ENCODE measurements around the gene ZNF41. TPM values are rescaled to one million over a fixed set of nuclear protein-coding genes. Genes with fewer than 3 reads are reported as not detected.
A peak's percentile ranks its signal among the peaks of the same experiment; 100 is the strongest.

The ZNF41 gene
- 1 to 10 TPM; 2.9 to 5.0 TPM for total RNA-seq
- polyA plus RNA-seq = 1 to 10 TPM; 1.9 to 2.2 TPM

DNA sequence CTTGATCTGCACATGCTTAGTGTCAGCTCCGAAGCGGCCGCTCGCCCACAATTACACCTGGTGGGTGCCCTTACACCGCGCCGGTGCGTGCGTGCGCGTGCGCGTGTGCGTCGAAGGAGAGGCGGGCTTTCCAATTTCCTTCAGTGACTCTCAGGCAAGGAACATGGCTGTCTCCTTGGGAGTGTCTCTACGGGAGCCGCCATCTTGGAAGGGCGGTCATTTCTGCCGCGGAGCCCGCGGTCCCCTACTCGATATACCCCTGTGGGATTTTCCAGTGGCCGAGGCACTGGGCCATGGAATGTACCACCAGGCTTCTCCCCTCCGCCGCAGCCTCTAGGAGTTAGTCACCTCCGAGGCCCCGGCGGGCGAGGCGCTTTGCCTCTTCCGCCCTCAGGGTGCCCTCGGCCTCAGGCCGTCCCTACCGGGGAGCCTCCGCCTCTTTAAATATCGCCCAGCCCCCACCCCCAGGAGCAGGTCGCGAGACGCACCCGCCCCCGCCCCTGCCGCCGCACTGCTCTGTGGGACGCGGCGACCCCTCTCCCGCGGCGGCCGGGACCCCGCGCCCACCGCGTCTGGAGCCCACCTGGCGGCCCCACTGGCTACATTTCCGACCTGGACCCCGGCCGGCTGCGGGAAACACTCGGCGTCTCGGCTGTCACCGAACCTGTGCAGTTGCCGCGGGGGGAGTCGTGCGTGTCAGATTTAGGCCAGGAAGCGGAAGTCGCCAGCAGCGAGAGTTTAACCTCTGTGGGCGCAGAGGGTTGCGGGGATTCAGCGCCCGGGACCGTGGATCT lies at the start of gene ZNF41:
Gene ZNF41, minus strand, starts transcription at position 711 of the 794 bp plus-strand sequence. CDS start 15,741 bp downstream, outside the sequence.
- Histone ChIP-seq H3K27me3 (ENCODE audit: control insufficient read depth in 4 of 4, insufficient read depth in 4 of 4, low read length in 3 of 4) (no peaks in the 10 kb centered on the region), H3K9me3 (ENCODE audit: control insufficient read depth in 4 of 4, low read length in 3 of 4) (no peaks in the 10 kb centered on the region), H3K27ac (ENCODE audit: low read depth in 1 of 2, low read length in 2 of 2) (peak within 1 kb of the TSS; percentile 83 to 91), H3K36me3 (ENCODE audit: control insufficient read depth in 4 of 4, insufficient read depth in 3 of 4, low read depth in 1 of 4, low read length in 3 of 4) (no peaks in the 10 kb centered on the region), H3K4me1 (ENCODE audit: control insufficient read depth in 4 of 4, insufficient read depth in 4 of 4, low read length in 3 of 4) (peaks cover 0 to 10% (median 2%) of the 10 kb centered on the region in 4 donors), H3K9ac (ENCODE audit: low read depth in 1 of 2, low read length in 2 of 2) (peak within 1 kb of the TSS; percentile 80 to 89), H3K4me3 (ENCODE audit: low read depth in 1 of 3, low read length in 3 of 3) (peak within 1 kb of the TSS; percentile 70 to 88 (median 84))
- DNase-seq (ENCODE audit: low spot score) = peak; percentile 71
- under 1% methylated on average over 77 of the region's 77 CpGs for WGBS
- no peak for TF ChIP-seq NR2F2 (IDR thresholded peaks at IDR 0.05)
- no peak for TF ChIP-seq JUND (IDR thresholded peaks at IDR 0.05)
- TF ChIP-seq, protein P1, sequence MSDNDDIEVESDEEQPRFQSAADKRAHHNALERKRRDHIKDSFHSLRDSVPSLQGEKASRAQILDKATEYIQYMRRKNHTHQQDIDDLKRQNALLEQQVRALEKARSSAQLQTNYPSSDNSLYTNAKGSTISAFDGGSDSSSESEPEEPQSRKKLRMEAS (IDR thresholded peaks at IDR 0.05) = peak; percentile 39
- no peak for TF ChIP-seq FOXA2 (IDR thresholded peaks at IDR 0.05)
- no peak for TF ChIP-seq ATF3 (IDR thresholded peaks at IDR 0.05)
- peak in 1 of 2 donors; percentile 12 for TF ChIP-seq RXRA (IDR thresholded peaks at IDR 0.05)
- TF ChIP-seq YY1 (IDR thresholded peaks at IDR 0.05) = peak; percentile 99
- TF ChIP-seq TAF1 (conservative IDR thresholded peaks at IDR 0.05) = no peak
- TF ChIP-seq HNF4A (conservative IDR thresholded peaks at IDR 0.05) = no peak
- TF ChIP-seq REST (IDR thresholded peaks at IDR 0.05) = no peak
- TF ChIP-seq, protein P2, sequence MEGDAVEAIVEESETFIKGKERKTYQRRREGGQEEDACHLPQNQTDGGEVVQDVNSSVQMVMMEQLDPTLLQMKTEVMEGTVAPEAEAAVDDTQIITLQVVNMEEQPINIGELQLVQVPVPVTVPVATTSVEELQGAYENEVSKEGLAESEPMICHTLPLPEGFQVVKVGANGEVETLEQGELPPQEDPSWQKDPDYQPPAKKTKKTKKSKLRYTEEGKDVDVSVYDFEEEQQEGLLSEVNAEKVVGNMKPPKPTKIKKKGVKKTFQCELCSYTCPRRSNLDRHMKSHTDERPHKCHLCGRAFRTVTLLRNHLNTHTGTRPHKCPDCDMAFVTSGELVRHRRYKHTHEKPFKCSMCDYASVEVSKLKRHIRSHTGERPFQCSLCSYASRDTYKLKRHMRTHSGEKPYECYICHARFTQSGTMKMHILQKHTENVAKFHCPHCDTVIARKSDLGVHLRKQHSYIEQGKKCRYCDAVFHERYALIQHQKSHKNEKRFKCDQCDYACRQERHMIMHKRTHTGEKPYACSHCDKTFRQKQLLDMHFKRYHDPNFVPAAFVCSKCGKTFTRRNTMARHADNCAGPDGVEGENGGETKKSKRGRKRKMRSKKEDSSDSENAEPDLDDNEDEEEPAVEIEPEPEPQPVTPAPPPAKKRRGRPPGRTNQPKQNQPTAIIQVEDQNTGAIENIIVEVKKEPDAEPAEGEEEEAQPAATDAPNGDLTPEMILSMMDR (IDR thresholded peaks at IDR 0.05; ENCODE audit: low read depth, low read length, missing input control) = no peak
- TF ChIP-seq EGR1 (IDR thresholded peaks at IDR 0.05; ENCODE audit: low read depth in 2 of 2) = no peak
- peak in 1 of 2 donors; percentile 8 for TF ChIP-seq RAD21 (IDR thresholded peaks at IDR 0.05)
- no peak for TF ChIP-seq HNF4G (IDR thresholded peaks at IDR 0.05)
- peak; percentile 42 to 65 for TF ChIP-seq GABPA (IDR thresholded peaks at IDR 0.05 in 1 of 2, conservative IDR thresholded peaks at IDR 0.05 in 1 of 2)

DNA sequence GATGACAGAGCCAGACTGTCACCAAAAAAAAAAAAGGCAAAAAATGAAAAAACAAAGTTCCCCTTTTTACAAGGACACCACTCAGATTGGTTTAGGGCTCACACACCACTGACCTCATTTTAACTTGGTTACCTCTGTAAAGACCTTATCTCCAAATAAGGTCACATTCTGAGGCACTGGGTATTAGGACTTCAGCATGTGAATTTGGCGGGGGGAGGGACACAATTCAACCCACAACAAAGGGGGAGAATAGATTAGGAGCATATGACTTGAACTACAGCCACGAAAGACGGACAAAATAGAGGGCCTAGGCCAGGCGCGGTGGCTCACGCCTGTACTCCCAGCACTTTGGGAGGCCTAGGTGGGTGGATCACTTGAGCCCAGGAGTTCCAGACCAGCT lies 47.0 kb upstream of the ZNF41 start:
- no peak for DNase-seq (ENCODE audit: low spot score)
- Histone ChIP-seq H3K27me3 (ENCODE audit: control insufficient read depth in 4 of 4, insufficient read depth in 4 of 4, low read length in 3 of 4) (no peaks in the 10 kb centered on the region), H3K9me3 (ENCODE audit: control insufficient read depth in 4 of 4, low read length in 3 of 4) (no peaks in the 10 kb centered on the region), H3K4me3 (ENCODE audit: low read depth in 1 of 3, low read length in 3 of 3) (no peak overlapping the region), H3K27ac (ENCODE audit: low read depth in 1 of 2, low read length in 2 of 2) (no peak overlapping the region), H3K36me3 (ENCODE audit: control insufficient read depth in 4 of 4, insufficient read depth in 3 of 4, low read depth in 1 of 4, low read length in 3 of 4) (no peaks in the 10 kb centered on the region), H3K9ac (ENCODE audit: low read depth in 1 of 2, low read length in 2 of 2) (no peak overlapping the region), H3K4me1 (ENCODE audit: control insufficient read depth in 4 of 4, insufficient read depth in 4 of 4, low read length in 3 of 4) (no peaks in the 10 kb centered on the region)
- 96% methylated on average over 6 of the region's 6 CpGs for WGBS
- TF ChIP-seq RXRA (IDR thresholded peaks at IDR 0.05) (no peak), FOXA1 (IDR thresholded peaks at IDR 0.05) (no peak), ATF3 (IDR thresholded peaks at IDR 0.05) (no peak), TAF1 (conservative IDR thresholded peaks at IDR 0.05) (no peak), EGR1 (IDR thresholded peaks at IDR 0.05; ENCODE audit: low read depth in 2 of 2) (no peak), NR2F2 (IDR thresholded peaks at IDR 0.05) (no peak), RAD21 (IDR thresholded peaks at IDR 0.05) (no peak), SP1 (IDR thresholded peaks at IDR 0.05) (no peak), HNF4A (conservative IDR thresholded peaks at IDR 0.05) (no peak), REST (IDR thresholded peaks at IDR 0.05) (no peak), YY1 (IDR thresholded peaks at IDR 0.05) (no peak), FOXA2 (IDR thresholded peaks at IDR 0.05) (no peak), JUND (IDR thresholded peaks at IDR 0.05) (no peak)
- TF ChIP-seq, protein P2 (IDR thresholded peaks at IDR 0.05; ENCODE audit: low read depth, low read length, missing input control) = no peak
